NCI-H2171 (cell line): ENCODE measurements around the gene SCARF1.
"Not testable (repeated sequence)": the region's sequence is repeated elsewhere in the genome, so short reads cannot be mapped to it uniquely, and the experiment has no call there.

Experiments used
- DNase-seq: peaks from one replicate; lab custom pipeline; 2025; lab: John Stamatoyannopoulos, UW

The SCARF1 gene

GRCh38 chr17:1645207-1646171 is at the start of gene SCARF1:
Gene SCARF1 (minus strand): TSS chr17:1645732. CDS start chr17:1645697, 35 bp downstream.
- no peak for DNase-seq

GRCh38 chr17:1693339-1693738 is 47.8 kb upstream of the SCARF1 start:
- DNase-seq = no peak

GRCh38 chr17:1690544-1691221 is 45.2 kb upstream of the SCARF1 start:
- no peak for DNase-seq

- DNase-seq = not testable (repeated sequence)
These were observed 42.9 kb upstream of the SCARF1 start for GRCh38 chr17:1688405-1688804.

GRCh38 chr17:1686086-1686485 is 40.6 kb upstream of the SCARF1 start:
- no peak for DNase-seq

- DNase-seq = peak; percentile 100
These were observed 39.1 kb upstream of the SCARF1 start, which contains the start of gene PRPF8 for GRCh38 chr17:1684378-1685189. Gene PRPF8 (minus strand): TSS chr17:1684867. CDS start chr17:1684571, 296 bp downstream.

GRCh38 chr17:1683459-1683858 is 37.9 kb upstream of the SCARF1 start:
- no peak for DNase-seq

- no peak for DNase-seq
These were observed 30.9 kb upstream of the SCARF1 start for GRCh38 chr17:1676401-1676800.

- no peak for DNase-seq
These were observed 27.7 kb upstream of the SCARF1 start for GRCh38 chr17:1673041-1673785.

GRCh38 chr17:1663934-1664333 is 18.4 kb upstream of the SCARF1 start:
- not testable (repeated sequence) for DNase-seq

GRCh38 chr17:1661045-1661444 is 15.5 kb upstream of the SCARF1 start:
- no peak for DNase-seq

- DNase-seq = no peak
These were observed 12.6 kb upstream of the SCARF1 start for GRCh38 chr17:1658100-1658499.

- DNase-seq = no peak
These were observed 8.2 kb upstream of the SCARF1 start for GRCh38 chr17:1653735-1654134.

- DNase-seq = not testable (repeated sequence)
These were observed 7.3 kb upstream of the SCARF1 start for GRCh38 chr17:1652794-1653193.

- DNase-seq = no peak
These were observed 6.0 kb upstream of the SCARF1 start for GRCh38 chr17:1651559-1651844.

GRCh38 chr17:1650731-1651558 is 5.4 kb upstream of the SCARF1 start:
- DNase-seq = no peak

- peak; percentile 52 for DNase-seq
These were observed 4.4 kb upstream of the SCARF1 start, which contains the start of gene RILP for GRCh38 chr17:1649844-1650501. Gene RILP (minus strand): TSS chr17:1649866. CDS start chr17:1649804, 62 bp downstream.

GRCh38 chr17:1648963-1649843 is 3.7 kb upstream of the SCARF1 start:
- peak; percentile 97 for DNase-seq
